ENCODE data around the gene PLCG2.

Gene PLCG2

DNA sequence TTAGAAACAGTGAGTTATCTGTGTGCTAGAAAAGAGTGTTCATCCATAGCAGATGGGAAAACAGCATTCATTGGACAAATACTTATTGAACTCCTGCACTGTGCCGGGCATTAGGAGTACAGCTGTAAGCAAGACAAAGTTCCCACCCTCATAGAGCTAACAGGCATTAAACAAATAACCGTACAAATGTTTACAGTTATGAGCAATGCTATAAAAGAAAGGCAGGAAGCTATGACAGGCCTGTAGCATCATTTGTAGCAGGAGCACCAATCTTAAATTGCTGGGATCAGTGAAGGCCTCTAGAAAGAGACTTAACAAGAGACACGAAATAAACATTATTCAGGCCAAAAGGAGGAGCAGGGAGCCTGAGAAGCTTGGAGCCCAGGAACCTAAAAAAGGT lies 216.6 kb downstream of the PLCG2 start:
- no peak for TF ChIP-seq FOXK2 (IDR thresholded peaks at IDR 0.05)
- TF ChIP-seq TARDBP (IDR thresholded peaks at IDR 0.05), result no peak
- DNase-seq (ENCODE audit: extremely low spot score), result no peak
- ChIA-PET POLR2A (no interaction called here), CTCF (interaction anchor here (0.7 kb wide), 1 partner anchor 235 kb away, joined by 3 read pairs; no protein-coding TSS in a partner anchor)

DNA sequence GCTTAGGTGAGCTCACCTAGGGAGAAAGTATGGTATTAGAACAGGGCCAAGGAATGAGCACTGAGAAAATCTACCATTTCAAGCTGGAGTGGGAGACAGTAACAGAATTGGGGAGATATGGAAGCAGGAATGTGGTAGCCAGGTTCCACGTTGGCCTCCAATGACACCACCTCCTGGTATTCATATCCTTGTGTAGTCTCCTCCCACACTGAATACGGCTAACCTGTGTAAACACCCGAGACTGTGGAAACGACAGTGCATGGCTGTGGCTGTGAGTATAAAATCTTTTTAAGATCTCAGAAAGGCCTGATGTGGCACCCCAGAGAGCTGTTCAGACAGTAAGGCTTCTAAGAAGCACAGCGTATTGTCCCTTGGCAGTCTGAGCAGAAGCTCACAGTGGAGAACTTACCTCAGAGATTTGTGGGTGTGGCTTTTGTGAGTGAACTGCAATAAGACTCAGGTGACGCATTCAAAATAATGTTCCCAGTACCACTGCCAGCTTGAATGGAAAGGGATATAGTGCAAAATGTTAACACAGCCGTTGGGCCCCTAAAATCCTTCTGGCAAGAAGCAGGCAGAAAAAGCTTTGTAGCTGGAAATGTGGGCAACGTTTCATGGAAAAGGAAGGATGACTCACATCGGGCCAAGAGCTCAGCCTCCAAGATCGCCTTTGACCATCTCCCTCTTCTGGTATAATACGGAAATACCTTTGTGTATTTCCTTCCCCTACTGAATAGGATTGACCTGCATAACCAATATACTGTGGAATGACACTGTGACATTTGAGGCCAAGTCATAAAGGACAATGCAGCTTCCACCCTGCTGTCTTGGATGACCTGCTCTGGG lies 217.8 kb downstream of the PLCG2 start:
- TF ChIP-seq ZNF384 (IDR thresholded peaks at IDR 0.05) (no peak), FOXK2 (IDR thresholded peaks at IDR 0.05) (no peak), L3MBTL2 (conservative IDR thresholded peaks at IDR 0.05) (no peak), BHLHE40 (IDR thresholded peaks at IDR 0.05; ENCODE audit: borderline replicate concordance) (no peak), NFRKB (IDR thresholded peaks at IDR 0.05) (no peak), SP1 (IDR thresholded peaks at IDR 0.05) (no peak), FOXA1 (IDR thresholded peaks at IDR 0.05) (no peak), LEF1 (IDR thresholded peaks at IDR 0.05; ENCODE audit: borderline replicate concordance) (no peak)
- TF ChIP-seq, protein P1, sequence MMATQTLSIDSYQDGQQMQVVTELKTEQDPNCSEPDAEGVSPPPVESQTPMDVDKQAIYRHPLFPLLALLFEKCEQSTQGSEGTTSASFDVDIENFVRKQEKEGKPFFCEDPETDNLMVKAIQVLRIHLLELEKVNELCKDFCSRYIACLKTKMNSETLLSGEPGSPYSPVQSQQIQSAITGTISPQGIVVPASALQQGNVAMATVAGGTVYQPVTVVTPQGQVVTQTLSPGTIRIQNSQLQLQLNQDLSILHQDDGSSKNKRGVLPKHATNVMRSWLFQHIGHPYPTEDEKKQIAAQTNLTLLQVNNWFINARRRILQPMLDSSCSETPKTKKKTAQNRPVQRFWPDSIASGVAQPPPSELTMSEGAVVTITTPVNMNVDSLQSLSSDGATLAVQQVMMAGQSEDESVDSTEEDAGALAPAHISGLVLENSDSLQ (IDR thresholded peaks at IDR 0.05), result no peak
- ChIA-PET POLR2A (no interaction called here), CTCF (interaction anchor here (0.8 to 1.8 kb wide), 4 partner anchors 10 to 233 kb away, joined by 3 to 6 read pairs (median 4); no protein-coding TSS in a partner anchor)
- peak; percentile 26 for DNase-seq (ENCODE audit: extremely low spot score)

DNA sequence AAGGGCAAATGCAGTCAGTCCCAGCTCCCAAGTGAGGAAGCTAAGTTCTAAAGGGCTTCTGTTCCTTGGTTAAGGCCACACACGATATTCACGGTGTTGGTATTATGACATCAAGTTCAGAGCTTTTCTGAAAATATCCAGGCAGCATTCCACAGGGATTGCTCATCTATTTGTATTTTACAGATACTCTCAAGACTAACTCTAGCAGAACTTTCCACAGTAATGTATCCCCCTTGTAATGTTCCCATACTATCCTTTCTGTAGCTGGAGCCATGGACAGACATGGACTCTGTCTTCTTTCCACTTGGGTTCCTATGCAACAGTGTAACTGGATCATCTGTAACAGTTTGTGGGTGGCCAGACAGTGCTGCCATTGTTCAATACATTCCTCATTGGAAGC lies 218.6 kb downstream of the PLCG2 start:
- no peak for TF ChIP-seq L3MBTL2 (conservative IDR thresholded peaks at IDR 0.05)
- no peak for DNase-seq (ENCODE audit: extremely low spot score)
- CTCF ChIA-PET, result interaction anchor here (0.8 to 1.8 kb wide), 4 partner anchors 11 to 232 kb away, joined by 3 to 6 read pairs (median 4); no protein-coding TSS in a partner anchor
- POLR2A ChIA-PET, result no interaction called here

DNA sequence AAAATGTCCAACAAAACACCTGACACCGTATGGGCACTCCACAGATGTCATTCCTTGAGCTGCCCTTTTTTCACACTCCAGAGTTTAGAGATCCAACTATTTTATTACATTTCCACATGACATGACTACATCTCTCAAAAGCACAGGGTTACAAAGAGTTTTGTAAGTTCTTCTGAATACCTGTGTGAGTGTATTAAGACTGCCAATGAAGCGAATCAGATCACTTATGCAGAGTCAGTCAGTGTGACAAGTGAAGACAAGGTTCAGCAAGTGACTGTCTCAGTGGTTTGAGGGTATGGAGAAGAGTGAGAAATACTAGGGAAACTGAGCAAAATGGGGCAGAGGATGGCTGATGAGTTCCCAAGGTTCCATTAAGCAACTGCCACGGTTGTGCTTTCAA lies 223.7 kb downstream of the PLCG2 start:
- DNase-seq (ENCODE audit: extremely low spot score), result no peak
- TF ChIP-seq FOXA1 (IDR thresholded peaks at IDR 0.05), result no peak
- no peak for TF ChIP-seq ELF4 (IDR thresholded peaks at IDR 0.05)
- TF ChIP-seq BHLHE40 (IDR thresholded peaks at IDR 0.05; ENCODE audit: borderline replicate concordance), result no peak
- TF ChIP-seq SP1 (IDR thresholded peaks at IDR 0.05), result no peak
- no peak for TF ChIP-seq ARNT (IDR thresholded peaks at IDR 0.05)
- no peak for TF ChIP-seq HDGF (IDR thresholded peaks at IDR 0.05; ENCODE audit: borderline replicate concordance)
- no peak for TF ChIP-seq LEF1 (IDR thresholded peaks at IDR 0.05; ENCODE audit: borderline replicate concordance)
- TF ChIP-seq, protein P1 (IDR thresholded peaks at IDR 0.05), result no peak
- CTCF ChIA-PET, result no interaction called here
- POLR2A ChIA-PET, result no interaction called here

DNA sequence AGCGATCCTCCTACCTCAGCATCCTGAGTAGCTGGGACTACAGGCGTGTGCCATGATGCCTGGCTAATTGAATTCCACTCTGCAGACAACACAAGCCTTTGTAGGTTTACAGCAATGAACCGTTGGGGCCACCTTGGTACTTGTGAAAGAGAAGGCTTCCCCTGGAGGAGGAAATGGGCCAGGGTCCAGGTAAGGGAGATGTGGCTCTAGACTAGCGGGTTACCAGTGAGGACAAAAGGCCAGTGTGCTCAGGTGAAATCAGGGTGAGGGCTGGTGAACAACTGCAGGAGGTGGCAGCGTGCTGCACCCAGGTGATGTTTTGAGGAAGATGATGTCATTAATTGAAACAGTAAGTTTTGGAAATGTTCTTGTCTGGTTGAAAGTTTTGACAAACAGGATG lies 225.5 kb downstream of the PLCG2 start:
- POLR2A ChIA-PET, result no interaction called here
- TF ChIP-seq CTBP1 (IDR thresholded peaks at IDR 0.05; ENCODE audit: borderline replicate concordance) (no peak), FOXA1 (IDR thresholded peaks at IDR 0.05) (no peak), ZNF384 (IDR thresholded peaks at IDR 0.05) (no peak), SUZ12 (IDR thresholded peaks at IDR 0.05) (no peak), FOXM1 (IDR thresholded peaks at IDR 0.05; ENCODE audit: borderline replicate concordance) (no peak), ARNT (IDR thresholded peaks at IDR 0.05) (no peak), ELF4 (IDR thresholded peaks at IDR 0.05) (no peak), HDGF (IDR thresholded peaks at IDR 0.05; ENCODE audit: borderline replicate concordance) (no peak), NFRKB (IDR thresholded peaks at IDR 0.05) (no peak), L3MBTL2 (conservative IDR thresholded peaks at IDR 0.05) (no peak), TARDBP (IDR thresholded peaks at IDR 0.05) (no peak), LEF1 (IDR thresholded peaks at IDR 0.05; ENCODE audit: borderline replicate concordance) (no peak), BHLHE40 (IDR thresholded peaks at IDR 0.05; ENCODE audit: borderline replicate concordance) (no peak)
- TF ChIP-seq, protein P1 (IDR thresholded peaks at IDR 0.05), result no peak
- CTCF ChIA-PET, result no interaction called here
- DNase-seq (ENCODE audit: extremely low spot score), result no peak

DNA sequence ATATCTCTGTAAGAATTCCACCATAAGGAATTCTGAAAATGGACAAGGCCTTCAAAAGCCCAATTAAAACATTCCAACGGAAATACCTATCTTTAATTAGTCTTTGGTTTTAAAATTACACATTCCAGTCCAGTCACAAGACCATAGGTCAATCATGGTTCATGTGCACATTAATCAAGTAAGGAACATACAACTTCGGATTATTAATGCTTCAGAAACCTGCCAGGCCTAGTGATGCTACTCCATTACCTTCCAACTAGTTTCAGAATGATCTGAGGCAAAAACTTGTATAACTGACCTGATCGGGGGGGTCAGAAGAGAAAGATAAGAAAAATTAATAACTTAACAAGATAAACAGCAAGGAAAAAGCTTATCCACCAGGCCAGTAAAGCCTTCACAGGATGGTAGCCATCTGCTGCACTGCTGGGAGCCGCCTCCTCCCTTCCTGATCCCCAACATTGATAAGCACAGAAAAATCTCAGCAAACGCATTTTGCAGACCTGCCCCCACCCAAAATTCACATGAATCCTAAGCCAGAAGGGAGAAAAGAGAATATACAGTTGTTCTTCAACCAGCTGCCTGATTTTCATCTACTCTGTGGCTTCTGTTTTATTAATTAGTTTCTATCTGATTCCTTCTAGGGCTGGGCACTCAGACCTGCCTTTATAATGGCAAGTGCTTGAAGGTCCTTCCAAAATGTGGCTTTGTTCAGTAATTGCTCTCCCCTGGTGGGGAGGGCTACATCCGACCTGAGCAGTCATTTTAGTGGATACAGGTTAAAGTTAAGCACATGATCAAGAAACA lies 226.1 kb downstream of the PLCG2 start:
- no peak for TF ChIP-seq ARNT (IDR thresholded peaks at IDR 0.05)
- no peak for TF ChIP-seq ELF4 (IDR thresholded peaks at IDR 0.05)
- TF ChIP-seq BHLHE40 (IDR thresholded peaks at IDR 0.05; ENCODE audit: borderline replicate concordance), result no peak
- no peak for TF ChIP-seq L3MBTL2 (conservative IDR thresholded peaks at IDR 0.05)
- no peak for TF ChIP-seq NFRKB (IDR thresholded peaks at IDR 0.05)
- TF ChIP-seq FOXA1 (IDR thresholded peaks at IDR 0.05), result no peak
- no peak for TF ChIP-seq LEF1 (IDR thresholded peaks at IDR 0.05; ENCODE audit: borderline replicate concordance)
- TF ChIP-seq ZNF384 (IDR thresholded peaks at IDR 0.05), result no peak
- no peak for TF ChIP-seq SUZ12 (IDR thresholded peaks at IDR 0.05)
- TF ChIP-seq HDGF (IDR thresholded peaks at IDR 0.05; ENCODE audit: borderline replicate concordance), result no peak
- TF ChIP-seq FOXK2 (IDR thresholded peaks at IDR 0.05), result no peak
- TF ChIP-seq SP1 (IDR thresholded peaks at IDR 0.05), result no peak
- no peak for TF ChIP-seq CTBP1 (IDR thresholded peaks at IDR 0.05; ENCODE audit: borderline replicate concordance)
- TF ChIP-seq FOXM1 (IDR thresholded peaks at IDR 0.05; ENCODE audit: borderline replicate concordance), result no peak
- no peak for TF ChIP-seq TARDBP (IDR thresholded peaks at IDR 0.05)
- TF ChIP-seq, protein P1 (IDR thresholded peaks at IDR 0.05), result no peak
- ChIA-PET POLR2A (no interaction called here), CTCF (no interaction called here)
- no peak for DNase-seq (ENCODE audit: extremely low spot score)
